OCI-LY1 (cell line): ENCODE measurements around the gene OR5K2.

Source experiments
- H2AFZ ChIP-seq: fragments of 200-600 bp; sonication (generic), shearing (Covaris generic); 2 replicates; pipeline ENCODE4 v1.6.0; 2014; ENCODE audit warnings: antibody characterized with exemption, mild to moderate bottlenecking, low read length
- H3F3A ChIP-seq: fragments of 200-600 bp; sonication (generic), shearing (Covaris generic); 2 replicates; pipeline ENCODE4 v1.6.0; 2014; ENCODE audit warnings: mild to moderate bottlenecking, antibody characterized with exemption, low read length, moderate library complexity; ENCODE audit not compliant: insufficient read depth
- H3K27ac ChIP-seq: fragments of 200-600 bp; sonication (generic); 2 replicates; pipeline ENCODE4 v1.5.1; 2014; ENCODE audit warnings: low read length, mixed run types, mild to moderate bottlenecking, low read depth; ENCODE audit not compliant: poor library complexity, severe bottlenecking
- H3K27me3 ChIP-seq: fragments of 200-600 bp; sonication (generic); 2 replicates; pipeline ENCODE4 v1.6.0; 2014; ENCODE audit warnings: antibody characterized with exemption, mild to moderate bottlenecking, low read length, moderate library complexity; ENCODE audit not compliant: insufficient read depth
- H3K36me3 ChIP-seq: fragments of 200-600 bp; sonication (generic); 2 replicates; pipeline ENCODE4 v1.6.1; 2014; ENCODE audit warnings: mild to moderate bottlenecking, antibody characterized with exemption, low read length, moderate library complexity, mixed read lengths; ENCODE audit not compliant: insufficient read depth
- H3K4me1 ChIP-seq: fragments of 200-600 bp; sonication (generic); 2 replicates; pipeline ENCODE4 v1.5.1; 2014; ENCODE audit warnings: mild to moderate bottlenecking, low read length, moderate library complexity; ENCODE audit not compliant: insufficient read depth, severe bottlenecking
- H3K4me2 ChIP-seq: fragments of 200-600 bp; sonication (generic), shearing (Covaris generic); 2 replicates; pipeline ENCODE4 v1.6.1; 2014; ENCODE audit warnings: low read length
- H3K4me3 ChIP-seq: fragments of 200-600 bp; sonication (generic); 2 replicates; pipeline ENCODE4 v1.5.1; 2014; ENCODE audit warnings: low read length, low read depth, mild to moderate bottlenecking, mixed read lengths; ENCODE audit not compliant: poor library complexity, severe bottlenecking
- H3K79me2 ChIP-seq: fragments of 200-600 bp; shearing (Covaris generic); 2 replicates; pipeline ENCODE4 v1.6.1; 2016; ENCODE audit warnings: mixed run types, low read length, mixed read lengths; ENCODE audit not compliant: insufficient read depth
- H3K9ac ChIP-seq: fragments of 200-600 bp; sonication (generic), shearing (Covaris generic); 2 replicates; pipeline ENCODE4 v1.6.1; 2014; ENCODE audit warnings: mild to moderate bottlenecking, low read length, mixed read lengths
- H3K9me2 ChIP-seq: fragments of 200-600 bp; sonication (generic), shearing (Covaris generic); 2 replicates; pipeline ENCODE4 v1.6.1; 2014; ENCODE audit warnings: low read depth, mild to moderate bottlenecking, low read length, mixed read lengths
- H3K9me3 ChIP-seq: fragments of 200-600 bp; shearing (Covaris generic); 2 replicates; pipeline ENCODE4 v1.6.1; 2014; ENCODE audit warnings: low read length, mixed read lengths
- H4K20me1 ChIP-seq: fragments of 200-600 bp; sonication (generic), shearing (Covaris generic); 2 replicates; pipeline ENCODE4 v1.6.0; 2016; ENCODE audit warnings: mild to moderate bottlenecking, low read length; ENCODE audit not compliant: insufficient read depth
- EZH2 ChIP-seq: fragments of 200-600 bp; sonication (generic), shearing (Covaris generic); IDR thresholded peaks from 2 replicates; pipeline ENCODE4 v1.8.0; 2017; ENCODE audit warnings: borderline replicate concordance, mixed run types, mild to moderate bottlenecking, antibody characterized with exemption, low read length, moderate library complexity, mixed read lengths
- TF ChIP-seq, protein P1 (sequence below): fragments of 200-600 bp; sonication (generic), shearing (Covaris generic); IDR thresholded peaks from 2 replicates; pipeline ENCODE4 v1.5.1; 2017; ENCODE audit warnings: mild to moderate bottlenecking, antibody characterized with exemption, low read length, moderate library complexity, mixed read lengths

The OR5K2 gene

DNA sequence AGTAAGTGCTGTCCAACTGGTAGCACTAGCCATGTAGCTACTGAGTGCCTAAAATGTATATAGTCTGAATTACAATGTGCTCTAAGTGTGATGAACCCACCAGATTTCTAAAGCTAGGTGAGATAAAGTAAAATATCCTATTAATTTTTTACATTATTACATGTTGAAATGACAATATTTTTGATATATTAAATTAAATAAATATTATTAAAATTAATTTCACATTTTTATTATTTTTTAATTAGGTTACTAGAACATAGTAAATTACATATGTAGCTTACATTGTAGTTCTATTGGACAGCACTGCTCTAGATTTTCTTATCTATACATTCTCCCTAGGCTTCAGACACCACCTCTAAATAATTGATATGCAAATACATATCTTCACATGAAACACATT lies 43.7 kb upstream of the OR5K2 start:
- Histone ChIP-seq H3K4me1 (no peaks in the 10 kb centered on the region), H3K4me2 (no peak overlapping the region)

DNA sequence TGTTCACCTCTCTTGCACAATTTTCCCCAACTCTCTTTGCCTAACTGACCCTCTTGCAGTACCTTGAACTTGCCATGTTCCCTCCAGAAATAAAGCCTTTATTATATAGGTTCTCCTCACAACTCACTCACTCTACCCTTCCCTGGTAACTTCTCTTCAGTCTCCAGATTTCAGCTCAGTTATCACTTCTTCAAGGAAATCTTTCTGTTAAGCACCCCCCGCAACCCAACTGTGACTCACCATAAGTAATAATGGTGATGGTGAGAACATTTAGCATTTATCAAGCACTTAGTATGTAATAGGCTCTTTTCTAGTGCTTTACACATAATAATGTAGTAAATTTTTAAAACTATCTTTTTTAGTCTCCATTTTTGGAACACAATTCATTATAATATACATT lies 42.6 kb upstream of the OR5K2 start:
- Histone ChIP-seq H3K36me3 (no peaks in the 10 kb centered on the region), H3K9me2 (no peaks in the 10 kb centered on the region), H4K20me1 (no peaks in the 10 kb centered on the region), H3K9me3 (no peaks in the 10 kb centered on the region), H3K27ac (no peak overlapping the region), H3K79me2 (no peaks in the 10 kb centered on the region), H2AFZ (no peak overlapping the region), H3K4me1 (no peaks in the 10 kb centered on the region), H3K4me2 (no peak overlapping the region), H3F3A (no peaks in the 10 kb centered on the region), H3K27me3 (no peaks in the 10 kb centered on the region), H3K4me3 (no peak overlapping the region), H3K9ac (no peak overlapping the region)
- TF ChIP-seq EZH2 = no peak
- TF ChIP-seq, protein P1, sequence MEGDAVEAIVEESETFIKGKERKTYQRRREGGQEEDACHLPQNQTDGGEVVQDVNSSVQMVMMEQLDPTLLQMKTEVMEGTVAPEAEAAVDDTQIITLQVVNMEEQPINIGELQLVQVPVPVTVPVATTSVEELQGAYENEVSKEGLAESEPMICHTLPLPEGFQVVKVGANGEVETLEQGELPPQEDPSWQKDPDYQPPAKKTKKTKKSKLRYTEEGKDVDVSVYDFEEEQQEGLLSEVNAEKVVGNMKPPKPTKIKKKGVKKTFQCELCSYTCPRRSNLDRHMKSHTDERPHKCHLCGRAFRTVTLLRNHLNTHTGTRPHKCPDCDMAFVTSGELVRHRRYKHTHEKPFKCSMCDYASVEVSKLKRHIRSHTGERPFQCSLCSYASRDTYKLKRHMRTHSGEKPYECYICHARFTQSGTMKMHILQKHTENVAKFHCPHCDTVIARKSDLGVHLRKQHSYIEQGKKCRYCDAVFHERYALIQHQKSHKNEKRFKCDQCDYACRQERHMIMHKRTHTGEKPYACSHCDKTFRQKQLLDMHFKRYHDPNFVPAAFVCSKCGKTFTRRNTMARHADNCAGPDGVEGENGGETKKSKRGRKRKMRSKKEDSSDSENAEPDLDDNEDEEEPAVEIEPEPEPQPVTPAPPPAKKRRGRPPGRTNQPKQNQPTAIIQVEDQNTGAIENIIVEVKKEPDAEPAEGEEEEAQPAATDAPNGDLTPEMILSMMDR = no peak

More for the DNA sequence above, 43.7 kb upstream of the OR5K2 start:
- no peak overlapping the region for H3K9ac ChIP-seq
- H3K79me2 ChIP-seq = no peaks in the 10 kb centered on the region
- H2AFZ ChIP-seq = no peak overlapping the region
- H3K9me3 ChIP-seq = no peaks in the 10 kb centered on the region
- no peaks in the 10 kb centered on the region for H3K27me3 ChIP-seq
- no peaks in the 10 kb centered on the region for H3K9me2 ChIP-seq
- H3K27ac ChIP-seq = no peak overlapping the region
- no peaks in the 10 kb centered on the region for H3F3A ChIP-seq
- no peak for TF ChIP-seq EZH2
- TF ChIP-seq, protein P1 = no peak
- no peak overlapping the region for H3K4me3 ChIP-seq
- no peaks in the 10 kb centered on the region for H3K36me3 ChIP-seq
- H4K20me1 ChIP-seq = no peaks in the 10 kb centered on the region

DNA sequence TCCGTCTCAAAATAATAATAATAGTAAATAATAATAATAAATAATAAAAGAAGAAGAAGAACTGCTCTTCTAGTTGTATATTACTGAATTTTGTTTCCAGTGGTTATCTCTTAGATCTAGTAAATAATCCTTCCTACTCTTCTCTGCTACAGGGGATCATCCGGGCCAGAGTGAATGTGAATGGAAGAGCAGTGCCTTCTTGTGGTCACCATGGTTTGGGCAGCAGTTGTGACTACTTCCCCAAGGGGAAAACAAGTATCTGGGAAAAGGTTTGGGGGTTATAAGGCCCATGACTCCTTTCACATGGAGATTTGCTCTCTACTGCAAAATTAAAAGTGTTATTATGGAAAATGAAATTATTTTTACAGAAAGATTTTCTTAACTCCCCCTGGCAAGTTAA lies 39.9 kb upstream of the OR5K2 start:
- Histone ChIP-seq H3F3A (no peaks in the 10 kb centered on the region), H3K79me2 (no peaks in the 10 kb centered on the region), H3K9ac (no peak overlapping the region), H3K27ac (no peak overlapping the region), H3K4me1 (no peaks in the 10 kb centered on the region), H3K27me3 (no peaks in the 10 kb centered on the region), H2AFZ (no peak overlapping the region), H3K4me3 (no peak overlapping the region), H4K20me1 (no peaks in the 10 kb centered on the region), H3K9me3 (no peaks in the 10 kb centered on the region), H3K4me2 (no peak overlapping the region), H3K9me2 (no peaks in the 10 kb centered on the region), H3K36me3 (no peaks in the 10 kb centered on the region)
- no peak for TF ChIP-seq EZH2
- TF ChIP-seq, protein P1 = no peak
